SK-N-MC (cell line): Measurements from ENCODE around the gene SLC38A1.

ENCODE experiments used
- EZH2 ChIP-seq: fragments of 200-600 bp; sonication (generic); IDR thresholded peaks from one replicate; pipeline ENCODE4 v1.6.1; 2017; ENCODE audit warnings: antibody characterized with exemption
- POLR2AphosphoS5 ChIP-seq: IDR thresholded peaks from 2 replicates; pipeline ENCODE4 v1.6.1; 2012; ENCODE audit warnings: mild to moderate bottlenecking, low read depth, low read length, borderline replicate concordance

DNA sequence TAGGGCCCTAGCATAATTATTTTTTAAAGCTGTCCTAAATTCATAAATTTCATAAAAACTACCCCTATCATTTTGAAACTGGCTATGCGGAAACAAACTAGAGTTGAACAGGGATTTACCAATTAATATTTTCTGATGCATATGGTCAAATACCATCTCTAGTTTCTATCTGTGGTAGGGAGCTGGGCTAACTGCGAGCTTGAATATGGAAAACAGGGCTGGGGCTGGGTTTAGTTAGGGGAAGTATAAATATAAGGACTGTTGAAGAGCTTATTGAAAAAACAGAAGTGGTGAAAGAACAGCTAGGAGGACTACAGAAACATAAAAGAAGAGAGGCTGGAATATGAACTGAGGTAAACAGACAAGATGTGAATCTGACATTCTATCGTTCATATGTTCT is 91.8 kb downstream of the SLC38A1 start:
- TF ChIP-seq POLR2AphosphoS5 = no peak
- no peak for TF ChIP-seq EZH2
